Activated naive CD4-positive, alpha-beta T cell treated with anti-CD3 and anti-CD28 coated beads, Interleukin-2, amount 10 ng/mL, durations not matched to agents 7 days and 5 days (primary cell): Measurements from ENCODE around the gene DLG2.

ENCODE experiments used
- CTCF ChIA-PET: fragments of 350-600 bp; sonication (Branson Sonifier 250); formaldehyde crosslinking; loops from one replicate; lab custom pipeline; 2021; ENCODE audit warnings: antibody characterized with exemption; lab: Charles Lee
- DNase-seq: peaks from one replicate; pipeline ENCODE4 v3.0.0-alpha.2; 2020
- H3K27ac Mint-ChIP-seq: one replicate; pipeline ENCODE4 v1.8.0; 2021; ENCODE audit warnings: mild to moderate bottlenecking, moderate library complexity, mixed read lengths
- H3K27me3 Mint-ChIP-seq: one replicate; pipeline ENCODE4 v1.8.0; 2021; ENCODE audit warnings: mild to moderate bottlenecking, mixed read lengths
- H3K36me3 Mint-ChIP-seq: one replicate; pipeline ENCODE4 v1.8.0; 2021; ENCODE audit warnings: mixed read lengths
- H3K4me1 Mint-ChIP-seq: one replicate; pipeline ENCODE4 v1.8.0; 2021; ENCODE audit warnings: mixed read lengths
- H3K4me3 Mint-ChIP-seq: one replicate; pipeline ENCODE4 v1.8.0; 2021; ENCODE audit warnings: mild to moderate bottlenecking, moderate library complexity, mixed read lengths
- H3K9me3 Mint-ChIP-seq: one replicate; pipeline ENCODE4 v1.8.0; 2021; ENCODE audit warnings: mixed read lengths

DLG2 gene

DNA sequence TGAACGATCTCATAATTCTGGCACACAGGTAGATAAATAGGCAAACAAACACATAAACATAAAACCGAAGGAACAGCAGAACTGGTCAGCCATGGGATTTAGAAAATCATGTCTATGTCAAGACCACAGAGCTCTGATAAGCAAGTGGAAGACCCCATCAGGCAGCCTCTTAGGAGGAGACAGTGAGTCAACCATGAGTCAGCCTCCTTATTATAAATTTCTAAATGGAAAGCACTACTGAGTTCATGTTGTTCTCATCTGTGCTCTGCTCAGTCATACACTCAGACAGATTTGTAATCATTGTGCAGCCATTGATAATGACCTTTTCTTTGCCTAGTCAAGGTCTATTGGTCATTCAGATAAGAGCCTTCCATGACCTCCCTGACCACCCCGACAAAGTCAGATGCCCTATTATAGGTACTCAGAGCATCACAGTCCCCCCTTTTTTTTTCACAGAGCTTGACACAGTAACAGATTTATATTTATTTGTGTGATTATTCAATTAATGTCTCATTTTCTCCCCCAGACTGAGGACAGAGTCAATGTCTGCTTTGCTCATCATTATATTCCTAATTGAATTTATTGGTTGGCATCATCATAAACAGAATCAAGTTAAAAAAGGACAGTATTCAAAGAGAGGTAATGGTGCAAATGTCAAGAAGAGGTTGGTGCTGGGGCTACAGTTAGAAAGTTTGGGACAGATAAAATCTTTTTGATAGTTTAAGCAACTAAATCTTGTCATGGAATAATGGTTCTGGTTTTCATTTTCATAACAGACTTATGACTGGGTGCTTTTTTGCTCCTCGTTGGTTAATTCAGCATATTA lies 1761.3 kb downstream of the DLG2 start:
- CTCF ChIA-PET = no interaction called here
- DNase-seq = no peak
- H3K4me3 Mint-ChIP-seq = no peak overlapping the region
- no peaks in the 10 kb centered on the region for H3K27me3 Mint-ChIP-seq
- no peak overlapping the region for H3K27ac Mint-ChIP-seq
- H3K9me3 Mint-ChIP-seq = no peaks in the 10 kb centered on the region
- no peaks in the 10 kb centered on the region for H3K4me1 Mint-ChIP-seq
- no peaks in the 10 kb centered on the region for H3K36me3 Mint-ChIP-seq

DNA sequence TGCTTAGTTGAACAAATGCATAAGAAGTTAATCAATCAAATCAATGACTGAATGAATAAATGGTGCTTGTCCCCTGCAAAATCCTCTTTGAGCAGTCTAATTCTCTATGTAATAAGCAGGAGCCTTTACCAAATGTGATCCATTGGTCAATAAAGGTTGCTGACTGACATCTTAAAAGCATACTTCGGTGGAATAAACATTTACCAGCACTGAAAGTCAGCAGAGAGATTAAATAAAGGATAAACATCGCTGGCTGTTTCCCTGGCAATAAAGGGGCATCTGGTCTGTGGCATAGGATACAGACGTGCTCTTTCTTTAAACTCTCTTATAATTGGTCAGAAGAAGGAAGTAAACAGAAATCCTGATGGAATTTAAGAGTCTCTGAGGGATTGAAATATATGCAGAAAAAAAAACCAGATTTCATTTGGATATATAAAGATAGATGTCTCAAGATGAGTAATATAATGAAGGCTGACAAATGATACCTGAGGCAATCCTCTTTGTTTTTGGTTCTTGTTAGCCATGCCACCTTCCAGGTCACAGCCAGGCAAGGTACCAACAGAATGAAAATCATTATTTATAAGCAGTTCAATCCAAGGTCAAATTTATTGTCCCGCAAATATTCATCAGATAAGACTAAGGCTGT lies 1762.6 kb downstream of the DLG2 start:
- Mint-ChIP-seq H3K4me1 (no peaks in the 10 kb centered on the region), H3K4me3 (no peak overlapping the region), H3K36me3 (no peaks in the 10 kb centered on the region), H3K27ac (no peak overlapping the region), H3K9me3 (no peaks in the 10 kb centered on the region), H3K27me3 (no peaks in the 10 kb centered on the region)
- no peak for DNase-seq
- CTCF ChIA-PET = no interaction called here

DNA sequence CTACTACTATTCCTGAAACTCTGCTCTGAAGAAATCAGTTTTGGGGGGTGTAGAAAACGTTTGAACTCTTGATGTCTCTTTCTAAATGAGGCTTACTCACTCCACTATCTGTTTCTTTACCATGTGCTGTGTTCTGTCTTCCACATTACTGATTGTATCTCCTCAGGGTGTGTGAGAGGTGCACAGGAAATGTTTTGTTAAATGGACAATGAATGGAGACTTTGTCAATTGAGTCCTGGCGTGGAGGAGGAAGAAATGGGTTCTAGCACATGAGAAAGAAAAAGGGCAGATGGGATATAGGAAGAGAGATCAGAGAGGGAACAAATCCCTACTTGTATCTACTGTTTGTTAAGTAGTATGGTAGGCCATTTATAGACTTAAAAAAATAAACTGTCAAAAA lies 1763.9 kb downstream of the DLG2 start:
- Mint-ChIP-seq H3K36me3 (no peaks in the 10 kb centered on the region), H3K27me3 (no peaks in the 10 kb centered on the region), H3K9me3 (peaks cover 6% of the 10 kb centered on the region), H3K27ac (no peak overlapping the region), H3K4me3 (no peak overlapping the region), H3K4me1 (no peaks in the 10 kb centered on the region)
- CTCF ChIA-PET = no interaction called here
- DNase-seq = no peak

- CTCF ChIA-PET = no interaction called here
- no peak for DNase-seq
- no peak overlapping the region for H3K4me3 Mint-ChIP-seq
Observed at GRCh38 chr11:83862691-83863090, 1764.5 kb downstream of the DLG2 start.

GRCh38 chr11:83862033-83862432 lies 1765.1 kb downstream of the DLG2 start:
- peaks cover 6% of the 10 kb centered on the region for H3K9me3 Mint-ChIP-seq

More at GRCh38 chr11:83862691-83863090, 1764.5 kb downstream of the DLG2 start:
- Mint-ChIP-seq H3K27me3 (no peaks in the 10 kb centered on the region), H3K36me3 (no peaks in the 10 kb centered on the region), H3K4me1 (no peaks in the 10 kb centered on the region), H3K9me3 (peaks cover 6% of the 10 kb centered on the region), H3K27ac (no peak overlapping the region)

GRCh38 chr11:83858694-83859093 lies 1768.5 kb downstream of the DLG2 start:
- Mint-ChIP-seq H3K36me3 (no peaks in the 10 kb centered on the region), H3K27ac (peak overlapping the region; percentile 34), H3K4me1 (no peaks in the 10 kb centered on the region), H3K9me3 (peaks cover 6% of the 10 kb centered on the region), H3K4me3 (no peak overlapping the region), H3K27me3 (no peaks in the 10 kb centered on the region)
- no peak for DNase-seq
- CTCF ChIA-PET = no interaction called here

More at GRCh38 chr11:83862033-83862432, 1765.1 kb downstream of the DLG2 start:
- DNase-seq = no peak
- Mint-ChIP-seq H3K36me3 (no peaks in the 10 kb centered on the region), H3K27ac (no peak overlapping the region), H3K27me3 (no peaks in the 10 kb centered on the region), H3K4me3 (no peak overlapping the region), H3K4me1 (no peaks in the 10 kb centered on the region)
- CTCF ChIA-PET = no interaction called here

DNA sequence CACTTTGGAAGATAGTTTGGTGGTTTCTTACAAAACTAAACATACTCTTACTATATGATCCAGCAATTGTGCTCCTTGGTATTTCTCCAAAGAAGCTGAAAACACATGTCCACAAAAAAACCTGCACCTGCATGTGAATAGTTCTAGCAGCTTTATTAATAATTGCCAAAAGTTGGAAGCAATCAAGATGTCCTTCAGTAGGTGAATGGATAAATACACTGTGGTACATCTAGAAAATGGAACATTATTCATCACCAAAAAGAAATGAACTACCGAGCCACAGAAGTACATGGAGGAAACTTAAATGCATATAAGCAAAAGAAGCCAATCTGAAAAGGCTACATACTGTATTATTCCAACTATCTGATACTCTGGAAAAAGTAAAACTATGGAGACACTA lies 1771.9 kb downstream of the DLG2 start:
- no peaks in the 10 kb centered on the region for H3K27me3 Mint-ChIP-seq
- CTCF ChIA-PET = no interaction called here
- H3K36me3 Mint-ChIP-seq = no peaks in the 10 kb centered on the region
- H3K9me3 Mint-ChIP-seq = peaks cover 6% of the 10 kb centered on the region
- no peak overlapping the region for H3K4me3 Mint-ChIP-seq
- no peaks in the 10 kb centered on the region for H3K4me1 Mint-ChIP-seq
- no peak overlapping the region for H3K27ac Mint-ChIP-seq
- DNase-seq = no peak

- H3K4me1 Mint-ChIP-seq = no peaks in the 10 kb centered on the region
- no peaks in the 10 kb centered on the region for H3K27me3 Mint-ChIP-seq
- DNase-seq = no peak
- no peak overlapping the region for H3K4me3 Mint-ChIP-seq
- CTCF ChIA-PET = no interaction called here
- H3K9me3 Mint-ChIP-seq = no peaks in the 10 kb centered on the region
- no peaks in the 10 kb centered on the region for H3K36me3 Mint-ChIP-seq
- H3K27ac Mint-ChIP-seq = no peak overlapping the region
Observed at GRCh38 chr11:83852775-83853442, 1774.2 kb downstream of the DLG2 start.

- CTCF ChIA-PET = no interaction called here
- Mint-ChIP-seq H3K27ac (no peak overlapping the region), H3K4me3 (no peak overlapping the region), H3K9me3 (no peaks in the 10 kb centered on the region), H3K27me3 (no peaks in the 10 kb centered on the region), H3K4me1 (no peaks in the 10 kb centered on the region), H3K36me3 (no peaks in the 10 kb centered on the region)
- DNase-seq = no peak
Observed at GRCh38 chr11:83852012-83852411, 1775.1 kb downstream of the DLG2 start.

DNA sequence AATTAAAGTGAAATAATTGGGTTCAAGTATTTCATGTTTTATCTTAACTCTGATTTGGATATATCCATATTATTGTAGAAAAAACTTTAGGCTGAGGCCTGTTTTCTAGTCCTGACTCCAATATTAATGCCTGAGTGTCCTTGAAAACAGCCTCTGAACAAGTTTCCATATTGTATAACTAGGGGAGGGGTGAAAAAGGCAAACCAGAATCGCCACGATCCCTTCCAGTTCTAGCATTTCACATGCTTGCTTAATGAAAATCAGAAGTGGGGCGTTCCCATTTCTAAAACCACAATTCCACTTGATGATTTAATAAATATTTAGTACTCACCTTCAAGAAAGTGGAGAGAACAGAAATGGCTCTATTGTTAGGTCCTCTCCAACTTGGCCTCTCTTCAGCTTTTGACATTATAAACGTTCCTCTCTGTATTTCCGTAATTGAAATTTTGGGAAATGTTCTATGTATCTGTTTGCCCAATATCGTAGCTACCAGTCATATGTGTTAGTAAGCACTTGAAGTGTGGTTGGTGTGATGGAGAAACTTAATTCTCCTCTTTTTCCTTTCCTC lies 1779.6 kb downstream of the DLG2 start:
- H3K4me1 Mint-ChIP-seq = no peaks in the 10 kb centered on the region
- H3K27ac Mint-ChIP-seq = no peak overlapping the region
- H3K4me3 Mint-ChIP-seq = no peak overlapping the region
- no peaks in the 10 kb centered on the region for H3K9me3 Mint-ChIP-seq
- no peaks in the 10 kb centered on the region for H3K36me3 Mint-ChIP-seq
- no peak for DNase-seq
- CTCF ChIA-PET = no interaction called here
- no peaks in the 10 kb centered on the region for H3K27me3 Mint-ChIP-seq

DNA sequence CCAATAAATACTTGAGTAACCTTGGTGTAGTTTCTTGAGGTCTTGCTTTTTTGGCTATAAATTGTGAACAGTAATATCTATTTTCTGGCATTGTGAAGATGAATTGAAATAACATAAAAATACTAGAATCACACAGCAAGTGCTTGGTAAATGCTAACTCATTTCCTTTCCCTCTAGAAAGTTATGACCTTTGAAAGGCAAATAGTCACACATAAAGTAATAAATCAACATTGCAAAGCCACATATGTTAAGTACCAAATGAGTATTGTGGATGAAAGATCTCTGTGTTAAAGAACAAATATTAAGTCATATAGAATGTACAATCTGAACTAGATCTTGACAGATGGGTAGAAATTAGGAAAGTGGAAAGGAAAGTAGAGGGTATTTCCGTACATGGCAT lies 1781.3 kb downstream of the DLG2 start:
- Mint-ChIP-seq H3K27me3 (no peaks in the 10 kb centered on the region), H3K4me1 (no peaks in the 10 kb centered on the region), H3K36me3 (no peaks in the 10 kb centered on the region), H3K4me3 (no peak overlapping the region), H3K9me3 (no peaks in the 10 kb centered on the region), H3K27ac (no peak overlapping the region)
- CTCF ChIA-PET = no interaction called here
- no peak for DNase-seq

GRCh38 chr11:83840326-83840725 lies 1786.8 kb downstream of the DLG2 start:
- H3K9me3 Mint-ChIP-seq = no peaks in the 10 kb centered on the region
- no peak overlapping the region for H3K4me3 Mint-ChIP-seq
- CTCF ChIA-PET = no interaction called here
- no peak for DNase-seq
- H3K36me3 Mint-ChIP-seq = no peaks in the 10 kb centered on the region
- H3K4me1 Mint-ChIP-seq = no peaks in the 10 kb centered on the region
- no peak overlapping the region for H3K27ac Mint-ChIP-seq
- peaks cover 6% of the 10 kb centered on the region for H3K27me3 Mint-ChIP-seq

GRCh38 chr11:83836883-83837654 lies 1790.1 kb downstream of the DLG2 start:
- Mint-ChIP-seq H3K27ac (no peak overlapping the region), H3K4me3 (no peak overlapping the region), H3K9me3 (no peaks in the 10 kb centered on the region), H3K27me3 (peaks cover 6% of the 10 kb centered on the region), H3K36me3 (no peaks in the 10 kb centered on the region), H3K4me1 (no peaks in the 10 kb centered on the region)
- peak; percentile 23 for DNase-seq
- CTCF ChIA-PET = interaction anchor here (1.0 to 2.2 kb wide), 8 partner anchors 10 to 732 kb away, joined by 3 to 17 read pairs (median 4); no protein-coding TSS in a partner anchor

GRCh38 chr11:83836065-83836464 lies 1791.1 kb downstream of the DLG2 start:
- CTCF ChIA-PET = interaction anchor here (1.0 to 2.2 kb wide), 6 partner anchors 9 to 733 kb away, joined by 3 to 17 read pairs (median 4); no protein-coding TSS in a partner anchor
- peaks cover 6% of the 10 kb centered on the region for H3K27me3 Mint-ChIP-seq
- no peak overlapping the region for H3K27ac Mint-ChIP-seq

More at GRCh38 chr11:83836065-83836464, 1791.1 kb downstream of the DLG2 start:
- no peak overlapping the region for H3K4me3 Mint-ChIP-seq
- no peak for DNase-seq
- H3K9me3 Mint-ChIP-seq = no peaks in the 10 kb centered on the region
- no peaks in the 10 kb centered on the region for H3K4me1 Mint-ChIP-seq
- H3K36me3 Mint-ChIP-seq = no peaks in the 10 kb centered on the region
